GM19043 (cell line): ENCODE measurements around the gene RMI1.

Experiments used
- ATAC-seq: cut with Tn5 transposase; IDR thresholded peaks from one replicate; pipeline ENCODE4 v1.9.1; 2021; ENCODE audit warnings: low read depth; ENCODE audit not compliant: unreplicated experiment

The RMI1 gene

GRCh38 chr9:83967073-83967472, 13.5 kb upstream of the RMI1 start:
- no peak for ATAC-seq

GRCh38 chr9:83969602-83970001, 11.0 kb upstream of the RMI1 start:
- no peak for ATAC-seq

- ATAC-seq = no peak
These were observed 9.1 kb upstream of the RMI1 start for GRCh38 chr9:83971485-83971884.

GRCh38 chr9:83972286-83972685, 8.3 kb upstream of the RMI1 start:
- no peak for ATAC-seq

GRCh38 chr9:83975300-83975699, 5.3 kb upstream of the RMI1 start:
- ATAC-seq = no peak

GRCh38 chr9:83976372-83976771, 4.2 kb upstream of the RMI1 start:
- no peak for ATAC-seq

- no peak for ATAC-seq
These were observed 3.4 kb upstream of the RMI1 start for GRCh38 chr9:83977196-83977595.

- no peak for ATAC-seq
These were observed 1.4 kb upstream of the RMI1 start for GRCh38 chr9:83978992-83979811.

GRCh38 chr9:83979812-83980394, 702 bp upstream of the RMI1 start, which contains the start of gene HNRNPK:
HNRNPK (minus strand) TSS chr9:83980215; CDS start chr9:83978252, 1,963 bp downstream.
- ATAC-seq = peak; percentile 81

GRCh38 chr9:83981126-83981871, 694 bp downstream of the RMI1 start:
- no peak for ATAC-seq

- ATAC-seq = no peak
These were observed 5.6 kb downstream of the RMI1 start for GRCh38 chr9:83986195-83986594.

- no peak for ATAC-seq
These were observed 6.3 kb downstream of the RMI1 start for GRCh38 chr9:83986765-83987401.

GRCh38 chr9:83987402-83987791, 6.8 kb downstream of the RMI1 start:
- ATAC-seq = no peak

- ATAC-seq = no peak
These were observed 7.8 kb downstream of the RMI1 start for GRCh38 chr9:83988411-83988810.

GRCh38 chr9:83991355-83991754, 10.8 kb downstream of the RMI1 start:
- no peak for ATAC-seq

GRCh38 chr9:83992407-83992806, 11.8 kb downstream of the RMI1 start:
- no peak for ATAC-seq

GRCh38 chr9:83992901-83993300, 12.3 kb downstream of the RMI1 start:
- no peak for ATAC-seq

- no peak for ATAC-seq
These were observed 15.5 kb downstream of the RMI1 start for GRCh38 chr9:83996126-83996525.

GRCh38 chr9:83999141-83999918, 18.7 kb downstream of the RMI1 start:
- ATAC-seq = no peak

- ATAC-seq = no peak
These were observed 19.6 kb downstream of the RMI1 start for GRCh38 chr9:84000186-84000585.
